22Rv1 (cell line): ENCODE data around the gene SHMT2.

Experiments
- CTCF ChIP-seq: fragments of 450-650 bp; IDR thresholded peaks from 2 replicates; pipeline ENCODE4 v1.5.1; 2017; ENCODE audit warnings: mild to moderate bottlenecking
- ZFX ChIP-seq: fragments of 450-650 bp; IDR thresholded peaks from 2 replicates; pipeline ENCODE4 v1.6.1; 2017; ENCODE audit warnings: antibody characterized with exemption, borderline replicate concordance

GRCh38 chr12:57273516-57273915, 44.0 kb downstream of the SHMT2 start:
- no peak for TF ChIP-seq CTCF
- TF ChIP-seq ZFX, result no peak
